Left colon (tissue), 2 donors: ENCODE data around the gene OR10H1. TPM values are rescaled to one million over a fixed set of nuclear protein-coding genes. Genes with fewer than 3 reads are reported as not detected.
"Not testable (repeated sequence)": the region's sequence is repeated elsewhere in the genome, so short reads cannot be mapped to it uniquely, and the experiment has no call there.

Experiments
- ATAC-seq: fragments of 200-7000 bp; cut with Tn5 transposase; one replicate; pipeline ENCODE4 v1.9.1; 2020; ENCODE audit warnings: mild to moderate bottlenecking, moderate library complexity
- DNase-seq, 2 donors: peaks; one replicate each; pipeline ENCODE4 v3.0.0-alpha.2; 2020
- intact Hi-C, 2 donors: fragments of 100-400 bp; cut with DNase I in 1 of 2; cut with micrococcal nuclease in 1 of 2; formaldehyde crosslinking; loops; one replicate each; pipeline versions ENCODE4 v1.11.2 to v1.14.0; 2022; cut with DNase I, micrococcal nuclease
- total RNA-seq, 2 donors: library from RNA; stranded (reverse); fragmentation: NEBNext Ultra II Directional; extraction: Animal tissue kit (Norgen Biotek cat#: 25700); gene quantifications; one replicate each; pipeline ENCODE4 v1.2.1, GENCODE V29; 2021
- donor health status: DM: no; HTN: no; CAD: no.
- donor health status: DM: yes; HTN: yes; CAD: no.

The OR10H1 gene
- total RNA-seq, 2 donors from 2014 or later, result 0.09 TPM; not detected in 1

GRCh38 chr19:15831626-15832025 lies 16.2 kb upstream of the OR10H1 start:
- ATAC-seq, result no peak
- intact Hi-C loops, result no loop called here
- DNase-seq, result no peak

- DNase-seq (no peak), ATAC-seq (no peak)
- intact Hi-C loops, result no loop called here
Measured at GRCh38 chr19:15829786-15830185, 14.3 kb upstream of the OR10H1 start.

GRCh38 chr19:15829306-15829698 lies 13.8 kb upstream of the OR10H1 start:
- ATAC-seq, result no peak
- no peak for DNase-seq
- intact Hi-C loops, result no loop called here

- ATAC-seq (peak; percentile 58), DNase-seq (peak in 1 of 2 donors; percentile 31)
- intact Hi-C loops, result not testable (repeated sequence)
Measured at GRCh38 chr19:15828611-15829305, 13.3 kb upstream of the OR10H1 start.

- intact Hi-C loops, result no loop called here
- DNase-seq (no peak), ATAC-seq (no peak)
Measured at GRCh38 chr19:15828121-15828610, 12.7 kb upstream of the OR10H1 start.

- ATAC-seq, result no peak
- intact Hi-C loops, result no loop called here
Measured at GRCh38 chr19:15825753-15826152, 10.3 kb upstream of the OR10H1 start.

GRCh38 chr19:15820646-15821045 lies 5.2 kb upstream of the OR10H1 start:
- DNase-seq (no peak), ATAC-seq (no peak)
- intact Hi-C loops, result no loop called here

More at GRCh38 chr19:15825753-15826152, 10.3 kb upstream of the OR10H1 start:
- DNase-seq, result no peak

- DNase-seq (no peak), ATAC-seq (no peak)
- intact Hi-C loops, result no loop called here
Measured at GRCh38 chr19:15813916-15814315, 1.5 kb downstream of the OR10H1 start.

GRCh38 chr19:15812060-15812722 lies 3.3 kb downstream of the OR10H1 start:
- DNase-seq, result peak; percentile 19 to 30
- ATAC-seq, result peak; percentile 69
- intact Hi-C loops, result no loop called here

- intact Hi-C loops, result no loop called here
- DNase-seq (no peak), ATAC-seq (no peak)
Measured at GRCh38 chr19:15811476-15811875, 4.0 kb downstream of the OR10H1 start.

- peak in 1 of 2 donors; percentile 43 for DNase-seq
- intact Hi-C loops, result no loop called here
Measured at GRCh38 chr19:15810335-15810734, 5.1 kb downstream of the OR10H1 start.

GRCh38 chr19:15794279-15794678 lies 21.2 kb downstream of the OR10H1 start:
- DNase-seq, intact Hi-C loops, ATAC-seq: not testable (repeated sequence)

More at GRCh38 chr19:15810335-15810734, 5.1 kb downstream of the OR10H1 start:
- ATAC-seq, result peak; percentile 93

- peak; percentile 52 for ATAC-seq
- intact Hi-C loops, result no loop called here
- no peak for DNase-seq
Measured at GRCh38 chr19:15790096-15790495, 25.4 kb downstream of the OR10H1 start.

- intact Hi-C loops, result no loop called here
- peak; percentile 93 for ATAC-seq
- DNase-seq, result peak; percentile 21 to 36
Measured at GRCh38 chr19:15788594-15789270, 26.7 kb downstream of the OR10H1 start.

- ATAC-seq (no peak), DNase-seq (no peak)
- intact Hi-C loops, result no loop called here
Measured at GRCh38 chr19:15787611-15788155, 27.8 kb downstream of the OR10H1 start, which contains the start of gene OR10H5. Gene OR10H5, plus strand, starts transcription at chr19:15787661. Its CDS starts 6,388 bp downstream, at chr19:15794049.

GRCh38 chr19:15782896-15783295 lies 32.6 kb downstream of the OR10H1 start:
- intact Hi-C loops, ATAC-seq, DNase-seq: not testable (repeated sequence)

GRCh38 chr19:15782211-15782610 lies 33.3 kb downstream of the OR10H1 start:
- intact Hi-C loops, result no loop called here
- no peak for ATAC-seq
- DNase-seq, result no peak

- DNase-seq (no peak), ATAC-seq (no peak)
- intact Hi-C loops, result no loop called here
Measured at GRCh38 chr19:15781661-15782060, 33.8 kb downstream of the OR10H1 start.
